K562 (cell line): ENCODE results near the gene SYK. TPM values are rescaled to one million over a fixed set of nuclear protein-coding genes. Genes with fewer than 3 reads are reported as not detected.

Experiments
- ATAC-seq: fragments of 200-7000 bp; cut with Tn5 transposase; 3 replicates; pipeline ENCODE4 v1.9.1; 2020; ENCODE audit warnings: moderate library complexity
- BruUV-seq: library from RNA; stranded (reverse); fragments of 400-500 nt; replicated peaks from 2 replicates; lab custom pipeline; 2021; lab: Mats Ljungman, UMichigan
- CTCF ChIA-PET: fragments of 300-600 bp; formaldehyde crosslinking; extraction: SDS; loops from one replicate; lab custom pipeline; 2021; ENCODE audit warnings: low intra/inter-chr PET ratio; lab: Yijun Ruan, JAX
- POLR2A ChIA-PET: fragments of 300-600, 350-650 bp; sonication (Branson Sonifier 250); formaldehyde crosslinking; extraction: SDS; loops from one replicate; lab custom pipeline; 2021; ENCODE audit warnings: antibody characterized with exemption, inconsistent platforms; lab: Yijun Ruan, JAX
- DNase-seq, 4 experiments: peaks; one replicate each; pipeline versions ENCODE4 v3.0.0 to v3.0.0-alpha.2; 2011 to 2018; ENCODE audit warnings: low spot score in 3 of 4, mixed read lengths in 3 of 4; ENCODE audit errors: extremely low read depth in 1 of 4
- FAIRE-seq: peaks from 2 replicates; lab custom pipeline; 2011; peaks lifted over from hg19 to GRCh38; lab: Jason Lieb, UNC
- H2AFZ ChIP-seq: 2 replicates; pipeline ENCODE4 v1.6.0; 2011; ENCODE audit warnings: low read depth, low read length, control low read depth, inconsistent platforms
- H3K27ac ChIP-seq: fragments of 200-600 bp; 3 replicates; pipeline ENCODE4 v1.8.0; 2011; ENCODE audit warnings: low read depth, mild to moderate bottlenecking, control low read depth, inconsistent platforms, low read length, moderate library complexity, mixed read lengths; ENCODE audit errors: extremely low read depth
- H3K27me3 ChIP-seq, 2 experiments: fragments of 300-600 bp in 1 of 2; 2 replicates in 1 of 2; 3 replicates in 1 of 2; pipeline versions ENCODE4 v1.6.0 to v1.8.0; 2011; ENCODE audit warnings: inconsistent platforms in 2 of 2, low read length in 2 of 2, mild to moderate bottlenecking in 1 of 2, mixed read lengths in 1 of 2, moderate library complexity in 1 of 2; ENCODE audit not compliant: control insufficient read depth in 2 of 2, insufficient read depth in 2 of 2
- H3K36me3 ChIP-seq: fragments of 300-600 bp; 3 replicates; pipeline ENCODE4 v1.8.0; 2011; ENCODE audit warnings: mild to moderate bottlenecking, low read length, inconsistent platforms; ENCODE audit not compliant: control insufficient read depth, insufficient read depth
- H3K4me1 ChIP-seq, 2 experiments: fragments of 200-600 bp in 1 of 2; replicated peaks in 1 of 2; 2 replicates in 1 of 2; 3 replicates in 1 of 2; pipeline versions ENCODE4 v1.5.1 to v1.8.0; 2011; ENCODE audit warnings: inconsistent platforms in 2 of 2, low read length in 2 of 2, mild to moderate bottlenecking in 1 of 2, mixed read lengths in 1 of 2, moderate library complexity in 1 of 2; ENCODE audit not compliant: control insufficient read depth in 2 of 2, insufficient read depth in 2 of 2
- H3K4me2 ChIP-seq: 2 replicates; pipeline ENCODE4 v1.6.1; 2011; ENCODE audit warnings: low read length, control low read depth, inconsistent platforms, mixed read lengths; ENCODE audit not compliant: insufficient read depth
- H3K4me3 ChIP-seq: fragments of 200-600 bp; sonication (generic), shearing (Covaris generic); 2 replicates; pipeline ENCODE4 v1.5.1; 2016; ENCODE audit warnings: control low read depth, inconsistent platforms
- H3K79me2 ChIP-seq: fragments of 200-600 bp; 3 replicates; pipeline ENCODE4 v1.8.0; 2011; ENCODE audit warnings: low read length, inconsistent platforms; ENCODE audit not compliant: control insufficient read depth, insufficient read depth
- H3K9ac ChIP-seq, 2 experiments: 2 replicates each; pipeline versions ENCODE4 v1.6.0 to v1.6.1; 2011; ENCODE audit warnings: low read depth in 2 of 2, low read length in 2 of 2, control low read depth in 1 of 2, inconsistent platforms in 1 of 2, mild to moderate bottlenecking in 1 of 2, mixed read lengths in 1 of 2; ENCODE audit not compliant: insufficient read depth in 1 of 2
- H3K9me1 ChIP-seq: one replicate; pipeline ENCODE4 v1.6.0; 2011; ENCODE audit warnings: inconsistent platforms, mild to moderate bottlenecking, low read length, moderate library complexity; ENCODE audit not compliant: control insufficient read depth, insufficient read depth
- H3K9me3 ChIP-seq: replicated peaks from 2 replicates; pipeline ENCODE4 v1.5.1; 2011; ENCODE audit warnings: low read depth, low read length, inconsistent platforms; ENCODE audit not compliant: control insufficient read depth, insufficient read depth
- H4K20me1 ChIP-seq: replicated peaks from 2 replicates; pipeline ENCODE4 v1.6.1; 2011; ENCODE audit warnings: low read length, inconsistent platforms, mixed read lengths; ENCODE audit not compliant: control insufficient read depth, insufficient read depth
- CTBP1 ChIP-seq: fragments of 450-650 bp; IDR thresholded peaks from 2 replicates; pipeline ENCODE4 v1.6.1; 2016; ENCODE audit warnings: borderline replicate concordance
- RAD21 ChIP-seq, 2 experiments: fragments of 250-450 bp in 1 of 2; fragments of 450-650 bp in 1 of 2; sonication (Bioruptor Pico) in 1 of 2; formaldehyde crosslinking in 1 of 2; IDR thresholded peaks in 1 of 2; conservative IDR thresholded peaks in 1 of 2; 2 replicates each; pipeline versions ENCODE4 v1.4.0 to v1.8.0; 2020 to 2022; ENCODE audit warnings: mild to moderate bottlenecking in 2 of 2, moderate library complexity in 1 of 2
- RB1 ChIP-seq: fragments of 450-650 bp; IDR thresholded peaks from 2 replicates; pipeline ENCODE4 v1.6.1; 2017; ENCODE audit warnings: low read depth, mild to moderate bottlenecking
- REST ChIP-seq, 2 experiments: fragments of 450-650 bp; formaldehyde crosslinking in 1 of 2; IDR thresholded peaks; 2 replicates each; pipeline versions ENCODE4 v1.4.0 to v1.6.1; 2014 to 2020; ENCODE audit warnings: mild to moderate bottlenecking in 2 of 2, borderline replicate concordance in 1 of 2, low read depth in 1 of 2
- SMC3 ChIP-seq: conservative IDR thresholded peaks from 2 replicates; pipeline ENCODE4 v1.6.1; 2011; ENCODE audit warnings: low read depth, low read length, improper control_type of control experiment; ENCODE audit not compliant: insufficient read depth
- STAG1 ChIP-seq: sonication (generic); formaldehyde crosslinking; IDR thresholded peaks from 2 replicates; pipeline ENCODE4 v1.5.0; 2020; ENCODE audit warnings: missing genetic modification reagents, borderline replicate concordance
- WGBS: fragments of 100-300 bp; shearing (Covaris generic); methylation state at CpG from one replicate; pipeline ENCODE4 v1.1.6; 2016; ENCODE audit warnings: low coverage, mixed read lengths; ENCODE audit not compliant: insufficient coverage; ENCODE audit errors: missing lambda C conversion rate; 5-methylcytosine and 5-hydroxymethylcytosine counted together
- in situ Hi-C: fragments of 300-500 bp; cut with MboI; formaldehyde crosslinking; loops from 4 replicates; pipeline ENCODE4 v1.15.0; 2018; ENCODE audit warnings: inconsistent platforms, mixed read lengths
- intact Hi-C: fragments of 100-400 bp; cut with micrococcal nuclease; formaldehyde crosslinking; loops from 2 replicates; pipeline ENCODE4 v1.14.2; 2022
- polyA plus RNA-seq, 8 experiments: library from polyadenylated mRNA; depleted of rRNA in 4 of 8; stranded (reverse) in 5 of 8; unstranded in 3 of 8; fragments of >200 nt; fragmentation: Nextera tagmentation in 2 of 8; fragmentation: Illumina TruSeq in 1 of 8; extraction: Ambion mirVana in 2 of 8; extraction: Trizol in 1 of 8; gene quantifications; 2 replicates each; pipeline versions ENCODE4 v1.2.1 to v1.2.3, GENCODE V29; 2011 to 2014; ENCODE audit warnings: inconsistent platforms in 1 of 8, missing spikeins in 1 of 8
- total RNA-seq, 7 experiments: library from RNA; depleted of rRNA in 6 of 7; stranded (reverse); fragments of >200 nt in 6 of 7; fragmentation: Illumina TruSeq in 2 of 7; extraction: Trizol in 2 of 7; gene quantifications; 2 replicates each; pipeline versions ENCODE4 v1.2.1 to v1.2.3, GENCODE V29; 2011 to 2021; ENCODE audit warnings: low replicate concordance in 1 of 7
- TF ChIP-seq, protein P1 (sequence below): sonication (generic); formaldehyde crosslinking; IDR thresholded peaks from 2 replicates; pipeline ENCODE4 v1.8.0; 2022; ENCODE audit warnings: missing genetic modification reagents, mild to moderate bottlenecking, moderate library complexity, borderline replicate concordance
- TF ChIP-seq, protein P2 (sequence below): fragments of 450-650 bp; formaldehyde crosslinking; conservative IDR thresholded peaks from 2 replicates; pipeline ENCODE4 v1.4.0; 2022; ENCODE audit warnings: mild to moderate bottlenecking, missing genetic modification characterization

Gene SYK
- total and polyA plus RNA-seq, 9 of the 15 experiments (the other 6 are each of a cell fraction or from before 2014, with no cell fraction given): 3.9 to 32.7 (median 16.7) TPM

GRCh38 chr9:90914868-90915483, 113.4 kb downstream of the SYK start:
- ChIA-PET POLR2A (interaction anchor here (0.6 to 0.9 kb wide), 3 partner anchors 426 to 801 kb away, joined by 3 to 4 read pairs (median 3); no protein-coding TSS in a partner anchor), CTCF (interaction anchor here (1.1 kb wide), 1 partner anchor 511 kb away, joined by 3 read pairs; no protein-coding TSS in a partner anchor)
- 2% methylated on average over 7 of the region's 7 CpGs for WGBS
- no peaks in the 10 kb centered on the region for H3K79me2 ChIP-seq
- no peaks in the 10 kb centered on the region for H3K9me1 ChIP-seq
- in situ Hi-C loops: loop anchor here (10.0 to 25.0 kb wide), 3 partner anchors 522 to 1072 kb away; no protein-coding TSS in a partner anchor
- no TSS peak for BruUV-seq
- H3K36me3 ChIP-seq: no peaks in the 10 kb centered on the region
- H3K4me3 ChIP-seq: no peak overlapping the region
- no peaks in the 10 kb centered on the region for H3K4me1 ChIP-seq
- H4K20me1 ChIP-seq: no peaks in the 10 kb centered on the region
- DNase-seq (peak; percentile 72 to 76 (median 75)), ATAC-seq (peak; percentile 98), FAIRE-seq (peak; percentile 66)
- intact Hi-C loops: loop anchor here (5.0 to 10.0 kb wide), 3 partner anchors 120 to 762 kb away; no protein-coding TSS in a partner anchor
- H3K27me3 ChIP-seq: peaks cover 0 to 22% of the 10 kb centered on the region in 2 experiments; a peak in 2 of 5 replicates
- H3K9ac ChIP-seq: no peak overlapping the region
- H3K4me2 ChIP-seq: no peak overlapping the region
- H3K9me3 ChIP-seq: no peaks in the 10 kb centered on the region
- H2AFZ ChIP-seq: no peak overlapping the region
- no peak overlapping the region for H3K27ac ChIP-seq
- TF ChIP-seq, protein P1, sequence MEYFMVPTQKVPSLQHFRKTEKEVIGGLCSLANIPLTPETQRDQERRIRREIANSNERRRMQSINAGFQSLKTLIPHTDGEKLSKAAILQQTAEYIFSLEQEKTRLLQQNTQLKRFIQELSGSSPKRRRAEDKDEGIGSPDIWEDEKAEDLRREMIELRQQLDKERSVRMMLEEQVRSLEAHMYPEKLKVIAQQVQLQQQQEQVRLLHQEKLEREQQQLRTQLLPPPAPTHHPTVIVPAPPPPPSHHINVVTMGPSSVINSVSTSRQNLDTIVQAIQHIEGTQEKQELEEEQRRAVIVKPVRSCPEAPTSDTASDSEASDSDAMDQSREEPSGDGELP (CRISPR knock-in tag): 0 out of 2 replicates have a peak, but pooled peaks have one; percentile 12
- TF ChIP-seq RB1: 0 out of 2 replicates have a peak, but pooled peaks have one; percentile 25
- peak; percentile 66 for TF ChIP-seq REST (IDR thresholded peaks at IDR 0.05; ENCODE audit: borderline replicate concordance)
- no peak for TF ChIP-seq REST (CRISPR knock-in tag; IDR thresholded peaks at IDR 0.05; ENCODE audit: low read depth)
- TF ChIP-seq SMC3: peak; percentile 67
- peak; percentile 78 to 88 for TF ChIP-seq RAD21 (CRISPR knock-in tag; conservative IDR thresholded peaks at IDR 0.05 in 1 of 2, IDR thresholded peaks at IDR 0.05 in 1 of 2)
- TF ChIP-seq, protein P2, sequence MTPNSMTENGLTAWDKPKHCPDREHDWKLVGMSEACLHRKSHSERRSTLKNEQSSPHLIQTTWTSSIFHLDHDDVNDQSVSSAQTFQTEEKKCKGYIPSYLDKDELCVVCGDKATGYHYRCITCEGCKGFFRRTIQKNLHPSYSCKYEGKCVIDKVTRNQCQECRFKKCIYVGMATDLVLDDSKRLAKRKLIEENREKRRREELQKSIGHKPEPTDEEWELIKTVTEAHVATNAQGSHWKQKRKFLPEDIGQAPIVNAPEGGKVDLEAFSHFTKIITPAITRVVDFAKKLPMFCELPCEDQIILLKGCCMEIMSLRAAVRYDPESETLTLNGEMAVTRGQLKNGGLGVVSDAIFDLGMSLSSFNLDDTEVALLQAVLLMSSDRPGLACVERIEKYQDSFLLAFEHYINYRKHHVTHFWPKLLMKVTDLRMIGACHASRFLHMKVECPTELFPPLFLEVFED (CRISPR knock-in tag): no peak
- peak; percentile 88 for TF ChIP-seq STAG1 (CRISPR knock-in tag)
- TF ChIP-seq CTBP1: peak; percentile 24; the same call in 1 of the 2 replicates
